ENCODE results near the gene PTGFRN.

PTGFRN gene

DNA sequence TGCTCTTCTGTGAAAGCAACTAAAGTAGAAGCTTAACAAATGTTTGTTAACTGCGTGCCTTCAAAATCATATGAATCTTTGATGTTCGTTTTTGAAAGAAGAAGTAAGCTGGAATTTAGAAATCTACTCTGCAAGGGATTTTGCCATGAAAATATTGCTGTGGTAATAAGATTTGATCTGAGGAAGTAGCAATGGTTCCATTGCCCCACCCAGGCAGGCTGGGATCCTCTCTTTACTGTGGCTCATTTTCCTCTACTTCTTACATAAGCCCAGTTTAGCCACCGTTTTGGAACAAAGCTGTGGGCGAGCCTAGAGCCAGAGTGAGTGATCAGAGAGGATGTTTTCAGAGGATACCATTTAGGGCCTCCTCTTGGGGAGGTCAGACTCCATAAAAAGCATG is 20.3 kb upstream of the PTGFRN start:
- DNase-seq (ENCODE audit: low read depth) = no peak

DNA sequence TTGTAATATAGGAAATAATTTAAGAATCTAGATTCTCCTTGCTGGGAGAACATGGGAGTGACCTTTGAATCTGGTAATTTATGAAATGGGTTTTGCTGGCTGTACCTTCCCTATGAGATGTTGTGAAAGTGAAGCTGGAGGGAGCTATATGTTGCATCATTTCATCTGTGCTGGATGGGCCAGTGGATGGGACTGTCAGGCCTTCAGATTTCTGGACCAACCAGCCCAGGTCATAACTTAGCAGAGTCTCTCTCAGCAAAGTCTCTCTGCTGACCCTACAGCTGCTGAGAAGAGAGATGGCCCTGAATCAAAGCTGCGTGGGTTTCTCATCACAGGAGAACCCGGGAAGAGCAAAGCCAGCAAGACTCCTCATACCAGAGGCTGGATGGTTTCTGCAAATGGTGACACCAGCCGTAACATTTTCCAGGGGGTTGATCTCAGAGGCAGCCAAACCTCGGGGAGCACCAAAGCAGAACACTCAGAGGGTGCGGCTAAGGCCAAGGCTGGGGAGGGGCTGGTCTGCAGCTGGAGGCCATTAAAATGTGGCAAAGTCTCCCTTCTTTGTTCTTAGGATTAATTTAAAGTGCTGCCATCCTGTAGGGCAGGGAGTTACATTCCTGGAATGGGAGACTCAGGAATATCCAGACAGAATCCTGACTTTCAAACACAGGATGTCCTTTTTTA is 18.2 kb upstream of the PTGFRN start:
- DNase-seq (ENCODE audit: low read depth) = no peak

DNA sequence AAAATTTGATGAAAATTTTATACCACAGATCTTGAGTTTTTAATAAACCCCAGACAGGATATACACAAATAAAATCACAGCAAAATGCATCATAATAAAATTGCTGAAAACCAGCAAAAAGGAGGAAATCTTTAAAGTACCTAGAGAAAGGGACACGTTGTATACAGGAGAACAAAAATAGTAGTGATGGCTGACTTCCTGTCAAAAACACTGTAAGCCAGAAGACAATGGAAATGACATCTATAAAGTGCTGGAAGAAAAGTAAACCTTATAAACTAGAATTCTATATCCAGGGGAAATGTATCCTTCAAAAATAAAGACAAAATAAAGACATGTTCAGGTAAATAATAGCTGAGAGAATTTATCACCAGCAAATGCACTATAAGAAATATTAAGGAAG is 14.6 kb upstream of the PTGFRN start:
- no peak for DNase-seq (ENCODE audit: low read depth)

DNA sequence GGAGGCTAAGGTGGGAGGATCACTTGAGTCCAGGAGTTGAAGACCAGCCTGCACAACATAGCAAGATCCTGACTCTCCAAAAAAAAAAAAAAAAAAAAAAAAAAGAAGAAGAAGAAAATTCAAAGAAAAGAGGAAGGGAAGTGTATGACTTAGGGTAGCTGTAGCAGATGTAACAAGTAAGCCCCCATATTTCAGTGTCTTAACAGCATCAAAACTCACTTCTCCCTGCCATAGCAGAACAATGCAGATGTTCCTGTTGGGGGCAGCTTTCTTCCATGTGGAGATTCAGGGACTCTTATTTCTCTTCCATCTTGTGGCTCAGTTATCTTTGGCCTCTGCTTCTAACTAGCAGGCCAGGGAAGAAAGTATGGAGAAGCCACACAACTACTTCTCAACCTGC is 10.2 kb upstream of the PTGFRN start:
- DNase-seq (ENCODE audit: low read depth) = no peak

DNA sequence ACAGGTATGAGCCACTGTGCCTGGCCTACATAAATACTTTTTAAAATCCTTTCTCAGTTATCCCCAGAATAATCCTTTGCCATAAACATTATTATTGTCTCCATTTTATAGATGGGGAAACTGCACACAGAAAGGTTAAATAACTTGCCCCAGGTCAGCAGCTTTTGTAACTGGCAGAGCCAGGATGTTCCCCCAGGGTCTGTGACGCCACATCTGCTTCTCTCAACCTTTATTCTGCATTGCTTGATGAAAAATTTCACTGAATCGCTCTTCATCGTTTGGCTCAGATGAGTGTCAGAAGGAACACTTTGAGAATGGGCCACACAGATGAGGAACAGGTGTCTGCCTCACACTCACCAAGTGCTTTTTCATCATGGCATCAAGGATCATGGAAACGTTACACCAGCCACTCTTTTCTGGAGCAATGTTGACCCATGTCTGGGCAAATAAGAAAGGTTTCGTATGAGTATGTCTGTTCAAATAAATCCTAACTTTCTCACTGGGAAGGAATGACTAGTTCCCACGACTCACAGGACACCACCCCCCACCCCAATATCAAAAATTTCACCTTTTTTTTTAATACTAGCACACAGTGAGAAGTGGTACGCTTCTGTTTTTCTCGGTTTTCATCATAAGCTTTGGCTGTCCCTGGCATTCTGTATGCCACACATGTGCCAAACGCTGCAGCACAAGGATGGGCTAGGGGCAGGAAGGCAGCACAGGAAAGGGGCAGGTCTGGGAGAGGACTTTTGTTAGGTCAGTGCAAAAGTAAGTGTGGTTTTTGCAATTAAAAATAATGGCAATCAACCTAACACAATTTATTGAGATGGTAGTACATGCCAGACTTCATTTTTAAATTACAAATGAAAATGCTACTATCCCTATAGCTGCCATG is 9.0 kb upstream of the PTGFRN start:
- DNase-seq (ENCODE audit: low read depth) = no peak

DNA sequence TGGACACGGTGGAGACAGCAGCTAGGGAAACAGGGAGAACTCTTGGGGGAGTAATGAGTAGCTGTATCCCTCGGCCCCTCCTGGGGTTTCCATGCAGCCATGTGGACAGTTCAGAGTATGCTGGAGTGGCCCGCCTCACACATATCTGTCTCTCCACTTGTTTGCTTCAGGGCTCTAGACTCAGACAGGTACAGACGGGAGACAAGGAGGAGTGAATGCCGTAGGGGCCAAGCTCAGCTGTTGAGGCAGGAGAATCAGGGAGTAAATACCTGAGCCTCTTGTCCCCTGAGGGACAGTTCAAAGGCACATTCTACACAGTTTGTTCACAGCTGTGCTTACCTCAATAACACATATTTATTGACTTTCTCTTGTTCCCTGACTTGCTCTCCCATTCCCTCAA is 7.7 kb upstream of the PTGFRN start:
- DNase-seq (ENCODE audit: low read depth) = no peak

DNA sequence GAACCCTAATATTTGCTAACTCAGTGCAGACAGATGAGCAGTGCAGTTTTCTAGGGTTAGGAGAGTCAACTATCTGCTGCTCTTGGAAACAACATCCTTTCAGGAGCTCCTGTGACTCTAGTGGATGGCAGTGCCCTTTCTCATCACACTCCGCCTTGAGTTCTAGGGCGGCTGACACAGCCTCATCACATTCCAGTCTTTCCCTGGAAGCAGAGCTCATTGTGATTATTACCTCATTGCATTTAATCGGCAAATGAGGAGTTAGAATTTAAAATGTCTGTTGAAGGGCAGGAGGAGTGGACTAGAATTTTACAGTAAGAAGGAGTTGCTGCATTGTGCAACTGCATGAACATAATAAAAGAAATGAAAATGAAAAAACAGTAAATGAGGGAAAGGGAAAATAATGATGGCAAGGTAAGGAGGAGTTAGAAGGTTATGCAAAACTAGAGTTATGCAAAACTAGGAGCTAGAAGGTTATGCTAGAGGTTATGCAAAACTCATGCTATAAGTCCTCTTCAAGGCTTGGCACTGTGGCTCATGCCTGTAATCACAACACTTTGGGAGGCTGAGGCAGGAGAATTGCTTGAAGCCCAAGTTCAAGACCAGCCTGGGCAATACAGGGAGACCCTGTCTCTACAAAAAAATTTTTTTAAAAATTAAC is 6.9 kb upstream of the PTGFRN start:
- DNase-seq (ENCODE audit: low read depth) = no peak

DNA sequence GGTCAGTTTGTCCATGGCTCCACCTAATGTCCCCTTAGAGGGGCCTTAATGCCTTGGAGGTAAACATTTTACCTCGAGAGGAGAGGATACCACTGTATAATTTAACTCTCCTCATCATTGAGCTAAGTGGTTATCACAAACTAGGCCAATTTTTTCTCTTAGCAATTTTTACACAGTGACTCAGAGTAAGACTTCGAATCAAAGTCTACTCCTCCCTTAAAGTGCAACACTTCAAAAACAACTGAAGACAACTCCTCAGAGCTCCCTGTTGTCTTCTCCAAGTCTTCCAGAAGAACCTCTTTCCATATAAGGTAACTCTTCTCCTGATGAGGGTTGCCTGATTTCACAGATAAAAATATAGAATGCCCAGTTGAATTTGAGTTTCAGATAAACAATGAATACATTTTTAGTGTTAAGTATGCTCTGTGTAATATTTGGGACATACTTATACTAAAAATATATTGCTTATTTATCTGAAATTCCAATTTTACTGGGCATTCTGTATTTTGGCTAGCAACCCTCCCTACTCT is 4.9 kb upstream of the PTGFRN start:
- no peak for DNase-seq (ENCODE audit: low read depth)

DNA sequence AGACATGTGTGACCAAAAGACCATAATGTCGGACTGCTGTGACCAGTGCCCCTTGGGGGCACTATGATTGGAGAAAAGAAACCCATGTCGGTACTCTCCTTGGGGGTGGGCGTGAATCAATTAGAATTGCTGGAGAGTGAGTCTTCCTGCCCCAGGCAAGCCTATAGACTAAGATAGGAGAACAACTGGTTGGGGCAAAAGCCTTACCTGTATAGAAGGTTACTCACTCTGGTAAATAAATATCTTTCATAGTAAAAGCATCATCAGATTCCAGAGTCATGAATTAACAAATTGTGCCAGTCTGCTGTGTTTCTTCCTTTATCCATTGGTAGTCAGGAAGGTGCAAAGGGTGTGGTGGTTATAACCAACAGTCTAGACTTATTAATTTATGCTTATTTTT is 2.9 kb upstream of the PTGFRN start:
- no peak for DNase-seq (ENCODE audit: low read depth)

DNA sequence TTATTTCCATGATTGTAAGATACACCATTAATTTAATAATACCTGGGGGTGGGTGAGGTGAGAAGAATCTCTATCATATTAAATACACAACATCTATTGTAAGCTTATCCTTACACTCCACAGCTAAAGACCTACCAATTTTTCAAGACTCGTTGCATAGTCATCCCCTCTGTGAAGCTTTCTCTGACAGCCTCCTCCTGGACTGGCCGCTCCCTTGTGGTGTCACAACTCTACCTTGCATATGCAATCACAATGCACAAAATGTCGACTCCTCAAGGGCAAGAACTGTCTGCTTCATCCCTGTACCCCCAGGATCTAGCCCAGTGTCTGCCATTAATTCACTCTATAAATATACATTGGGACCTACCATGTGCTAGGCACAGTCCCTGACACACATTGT is 2.4 kb upstream of the PTGFRN start:
- no peak for DNase-seq (ENCODE audit: low read depth)

DNA sequence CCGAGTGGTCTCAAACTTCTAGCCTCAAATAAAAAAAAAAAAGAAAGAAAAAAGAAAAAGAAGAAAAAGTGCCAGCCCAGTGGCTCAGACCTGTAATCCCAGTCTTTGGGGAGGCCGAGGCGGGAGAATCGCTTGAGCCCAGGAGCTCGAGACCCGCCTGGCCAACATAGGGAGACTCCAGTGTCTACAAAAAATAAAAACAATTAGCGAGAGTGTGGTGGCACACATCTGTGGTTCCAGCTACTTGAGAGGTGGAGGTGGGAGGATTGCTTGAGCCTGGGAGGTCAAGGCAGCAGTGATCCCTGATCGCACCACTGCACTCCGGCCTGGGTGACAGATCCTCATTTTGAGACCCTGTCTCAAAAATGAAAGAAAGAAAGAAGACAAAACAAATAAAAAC is 1.4 kb upstream of the PTGFRN start:
- DNase-seq (ENCODE audit: low read depth) = no peak

DNA sequence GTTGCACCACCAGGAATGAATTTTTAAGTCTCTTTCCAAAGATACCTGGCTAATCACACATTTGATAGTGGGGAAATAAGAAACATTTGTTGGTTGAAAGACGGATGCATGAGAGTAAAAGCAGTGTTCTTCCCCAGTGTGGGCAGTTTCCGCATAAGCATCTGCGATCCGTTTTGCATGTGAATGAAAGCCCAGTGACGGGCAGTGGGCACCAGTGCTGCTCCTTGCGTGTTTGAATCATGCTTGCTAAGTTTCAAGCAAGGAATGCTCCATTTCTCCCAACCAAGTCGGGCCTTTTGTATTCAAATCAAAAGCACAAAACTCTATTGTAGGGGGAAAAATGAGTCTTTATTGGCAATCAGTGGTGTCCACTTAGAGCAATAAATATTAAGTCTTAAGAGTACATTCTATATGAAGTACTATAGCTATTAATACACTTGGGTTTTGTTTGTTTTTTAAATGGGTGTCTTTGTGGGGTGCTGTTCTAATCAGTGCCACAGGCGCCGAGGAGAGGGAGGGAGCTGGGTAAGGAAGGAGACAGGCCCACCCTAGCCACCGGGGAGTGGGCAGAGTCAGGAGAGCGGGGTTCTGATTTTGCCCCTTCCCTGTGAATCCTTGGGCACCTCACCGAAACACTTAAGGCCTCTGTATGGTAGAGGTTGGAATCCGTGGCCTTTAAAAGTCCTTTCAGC is 750 bp upstream of the PTGFRN start:
- DNase-seq (ENCODE audit: low read depth) = no peak

DNA sequence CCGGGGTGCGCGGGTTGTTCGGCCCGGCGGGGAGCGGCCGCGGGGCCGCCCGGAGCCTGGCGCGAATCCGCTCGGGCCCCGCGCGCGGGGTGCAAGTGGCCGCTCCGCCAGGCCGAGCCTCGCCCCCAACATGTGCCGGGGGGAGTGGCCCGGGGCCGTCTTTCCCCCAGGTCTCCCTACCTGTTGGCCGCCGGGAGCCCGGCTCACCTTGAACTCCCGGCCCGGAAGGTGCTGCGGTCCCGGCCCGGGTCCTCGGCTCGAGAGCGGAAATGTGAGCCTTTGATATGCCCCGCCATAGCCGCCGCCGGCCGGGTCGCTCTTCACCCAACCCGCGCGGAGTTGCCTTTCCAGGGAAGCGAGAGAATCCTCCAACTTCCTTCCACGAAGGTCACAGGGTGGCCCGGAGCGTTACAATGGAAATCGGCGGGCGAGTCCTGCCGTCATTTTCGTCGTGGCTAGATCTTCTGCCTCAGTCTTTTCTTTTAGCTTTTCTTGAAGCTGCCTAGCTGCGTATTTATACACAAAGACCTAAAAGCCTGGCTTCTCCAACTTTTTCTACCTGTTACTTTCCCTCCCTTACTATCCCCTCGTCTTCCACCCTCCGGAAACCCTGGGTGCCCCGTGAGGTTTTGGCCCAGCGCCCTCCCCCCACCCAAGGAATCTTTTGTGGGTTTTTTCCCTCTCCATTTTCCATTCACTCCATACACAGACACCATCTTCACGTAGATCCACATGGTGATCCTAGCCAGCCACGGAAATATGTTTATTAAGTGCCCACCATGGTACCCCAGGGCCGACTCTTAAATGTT is 867 bp downstream of the PTGFRN start:
- DNase-seq (ENCODE audit: low read depth) = no peak

DNA sequence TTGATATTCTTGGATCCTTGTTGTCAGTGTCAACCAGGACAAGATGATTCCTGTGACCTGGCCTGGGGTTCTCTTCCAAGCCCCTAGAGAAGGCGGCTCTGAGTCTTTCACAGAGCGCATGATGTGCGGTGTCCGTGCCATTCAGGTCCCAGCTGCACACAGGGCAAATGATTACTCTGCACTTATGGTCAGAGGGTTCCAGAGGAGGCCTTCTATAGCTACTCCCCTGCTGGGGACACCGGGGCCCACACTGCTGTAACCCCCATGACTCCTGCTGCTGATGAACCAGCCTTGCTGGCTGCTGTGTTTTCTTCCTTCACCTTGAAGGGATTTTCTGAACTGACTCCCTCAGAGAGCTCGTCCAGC is 1.5 kb downstream of the PTGFRN start:
- DNase-seq (ENCODE audit: low read depth) = no peak

DNA sequence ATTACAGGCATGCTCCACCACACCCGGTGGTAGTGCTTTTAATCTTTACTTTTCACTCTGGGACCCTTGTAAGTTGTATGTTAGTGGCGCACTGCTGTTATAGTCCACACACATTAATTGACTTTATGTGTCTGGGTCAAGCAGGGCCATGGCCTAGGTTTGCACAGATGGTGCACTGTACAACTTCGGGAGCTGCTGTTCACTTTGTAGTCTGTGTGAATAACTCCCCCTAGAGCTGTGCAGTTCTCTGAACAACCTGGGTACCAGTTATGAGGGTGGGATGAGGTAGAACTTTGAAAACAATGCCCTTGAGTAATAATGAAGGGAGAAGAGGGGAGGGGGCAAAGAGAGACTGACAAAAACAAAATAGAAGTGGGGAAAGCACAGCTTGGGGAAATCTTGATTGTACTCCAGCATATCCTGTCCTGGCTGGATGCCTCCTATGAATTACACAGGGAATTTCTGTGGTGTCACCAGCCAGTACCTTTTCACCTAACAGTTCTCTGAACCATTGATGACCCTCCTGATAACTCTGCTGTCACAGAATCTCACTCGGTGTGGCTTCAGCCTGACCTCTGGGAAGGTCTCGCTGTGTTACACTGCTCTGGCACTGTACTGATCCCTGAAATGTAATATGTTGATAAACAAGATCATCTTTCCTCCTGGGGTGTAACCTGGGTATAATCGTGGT is 2.2 kb downstream of the PTGFRN start:
- no peak for DNase-seq (ENCODE audit: low read depth)

DNA sequence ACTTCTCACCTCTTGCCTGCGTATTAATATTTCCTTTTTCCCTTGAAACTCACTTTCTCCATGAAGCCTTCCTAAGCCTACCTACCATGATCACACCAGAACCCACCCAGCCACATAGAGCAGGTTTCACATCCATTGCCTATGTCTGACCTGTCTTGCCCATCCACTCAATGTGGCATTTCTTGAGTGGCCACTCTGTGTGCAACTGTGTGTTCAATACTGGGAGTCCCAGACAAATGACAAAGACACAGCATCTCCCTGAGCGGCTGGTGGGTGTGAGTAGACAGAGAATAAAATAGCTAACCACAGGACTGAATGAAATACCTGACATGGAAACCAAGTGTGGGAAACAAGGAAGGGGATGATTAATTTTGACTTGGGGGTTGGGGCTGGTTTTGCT is 3.1 kb downstream of the PTGFRN start:
- DNase-seq (ENCODE audit: low read depth) = no peak

DNA sequence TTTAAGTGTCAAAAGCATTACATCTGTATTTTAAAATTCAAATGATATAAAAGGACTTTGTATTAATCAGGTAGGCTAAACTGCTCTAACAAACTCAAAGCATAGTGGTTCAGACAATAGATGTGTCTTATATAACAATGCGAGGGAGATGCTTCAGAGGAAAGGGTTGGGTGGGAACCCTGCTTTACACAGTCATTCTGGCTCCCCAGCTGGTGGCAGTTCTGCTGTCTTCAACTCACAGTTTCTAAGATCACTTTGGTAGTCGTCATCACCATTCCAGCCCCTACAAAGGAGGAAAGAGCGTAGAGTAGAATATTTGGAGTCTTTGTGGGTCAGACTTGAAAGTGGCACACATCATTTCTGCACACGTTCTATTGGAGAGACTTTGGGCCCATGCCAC is 4.2 kb downstream of the PTGFRN start:
- no peak for DNase-seq (ENCODE audit: low read depth)

DNA sequence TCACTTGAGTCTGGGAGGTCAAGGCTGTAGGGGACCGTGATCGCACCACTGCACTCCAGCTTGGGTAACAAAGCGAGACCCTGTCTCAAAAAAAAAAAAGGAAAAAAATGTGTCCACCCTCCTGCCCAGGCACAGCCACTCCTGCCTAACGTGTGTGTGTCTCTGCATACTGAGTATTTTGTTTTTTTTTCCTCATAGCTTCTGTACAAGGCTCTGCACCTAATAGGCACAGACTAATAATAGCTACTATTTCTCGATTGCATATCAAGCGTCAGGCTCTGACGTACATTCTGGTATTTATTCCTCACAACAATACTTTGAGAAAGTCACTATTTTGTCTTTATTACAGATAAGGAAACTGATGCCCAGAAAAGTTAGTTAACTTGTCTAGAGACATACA is 5.0 kb downstream of the PTGFRN start:
- DNase-seq (ENCODE audit: low read depth) = no peak

DNA sequence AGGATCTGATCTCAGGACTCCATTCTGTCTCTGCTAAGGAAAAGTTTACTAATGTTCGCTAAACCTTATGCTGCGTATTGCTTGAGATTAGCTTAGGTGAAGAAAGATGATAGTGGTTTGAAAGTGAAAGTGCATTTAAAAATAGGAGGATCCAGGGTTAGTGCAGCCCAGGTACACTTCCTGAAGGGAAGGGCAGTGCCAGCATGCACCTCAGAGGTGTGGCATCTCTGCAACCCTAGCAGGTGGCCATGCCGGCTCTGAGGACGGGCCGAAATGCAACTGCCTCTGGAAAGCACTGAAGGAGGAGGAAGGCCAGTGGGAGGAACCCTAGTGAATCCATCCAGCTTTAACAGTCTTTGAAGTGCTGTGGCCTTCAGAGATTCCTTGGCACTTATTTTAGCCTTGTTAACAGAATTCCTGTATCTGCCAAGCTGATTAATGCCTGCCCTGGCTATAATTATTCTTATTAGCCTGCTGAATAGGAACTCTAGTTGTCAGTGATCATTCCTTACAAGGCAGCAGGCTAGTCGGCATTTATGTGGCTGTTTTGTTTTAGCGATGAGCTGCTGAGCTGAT is 5.5 kb downstream of the PTGFRN start:
- no peak for DNase-seq (ENCODE audit: low read depth)

DNA sequence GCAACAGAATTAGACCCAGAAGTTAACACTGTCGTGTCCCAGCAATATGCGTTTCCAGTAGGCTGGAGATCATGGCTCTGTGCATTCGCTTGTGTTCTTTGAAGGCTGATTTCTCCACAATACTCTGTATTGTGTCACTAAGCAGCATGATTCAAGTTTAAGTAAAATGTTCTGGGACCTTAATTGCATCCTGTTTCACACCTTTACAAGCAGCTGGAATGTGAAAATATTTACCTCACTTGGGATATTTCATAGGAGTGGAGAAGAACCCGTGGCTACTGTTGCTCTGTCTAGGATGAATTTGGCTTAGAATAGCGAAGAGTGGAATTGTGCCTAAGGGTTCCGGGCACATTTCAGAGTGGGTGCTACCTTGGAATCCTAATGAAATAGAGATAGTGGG is 6.3 kb downstream of the PTGFRN start:
- DNase-seq (ENCODE audit: low read depth) = no peak
